ENCODE data around the gene RALGAPB.
"Not testable (repeated sequence)": the region's sequence is repeated elsewhere in the genome, so short reads cannot be mapped to it uniquely, and the experiment has no call there.

The RALGAPB gene

GRCh38 chr20:38589967-38590675 lies 117.5 kb downstream of the RALGAPB start:
- DNase-seq = no peak

DNA sequence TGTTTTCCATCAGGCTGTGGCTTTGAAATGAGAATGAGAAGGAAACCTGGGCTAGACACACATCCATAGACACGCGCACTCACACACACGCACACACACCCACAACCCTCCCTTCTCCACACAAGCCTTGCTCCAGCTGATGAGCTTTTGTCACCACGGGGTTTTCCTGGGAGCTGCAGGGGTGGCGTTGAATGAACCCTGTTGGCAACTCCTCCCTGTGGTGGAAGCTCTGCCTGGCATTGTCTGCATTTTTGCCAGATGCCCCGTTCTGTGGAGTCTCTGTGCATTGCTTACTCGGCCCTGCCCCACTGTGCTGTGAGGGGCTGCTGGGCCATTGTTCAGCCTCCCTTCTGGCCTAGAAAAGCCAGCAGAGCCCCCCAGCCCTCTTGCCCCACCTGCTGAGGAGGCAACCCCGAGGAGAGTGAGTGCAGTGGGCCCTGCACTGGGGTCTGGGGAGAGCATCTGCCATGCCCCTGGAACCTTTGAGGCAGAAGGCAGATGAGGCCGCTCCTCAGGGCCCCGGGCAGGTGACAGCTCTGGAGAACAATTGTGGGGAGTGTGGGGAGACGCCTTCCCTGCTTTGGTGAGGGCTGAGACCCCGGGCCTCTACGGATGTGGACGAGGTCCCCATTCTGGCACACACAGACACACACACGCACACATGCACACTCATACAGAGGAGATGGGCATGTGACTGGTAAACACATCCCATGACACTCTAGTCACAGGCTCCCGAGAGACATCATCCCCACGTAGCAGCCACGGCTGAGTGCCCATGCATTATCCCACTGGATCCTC lies 118.2 kb downstream of the RALGAPB start:
- DNase-seq = no peak

- no peak for DNase-seq
Measured at GRCh38 chr20:38591474-38592410, 119.1 kb downstream of the RALGAPB start.

DNA sequence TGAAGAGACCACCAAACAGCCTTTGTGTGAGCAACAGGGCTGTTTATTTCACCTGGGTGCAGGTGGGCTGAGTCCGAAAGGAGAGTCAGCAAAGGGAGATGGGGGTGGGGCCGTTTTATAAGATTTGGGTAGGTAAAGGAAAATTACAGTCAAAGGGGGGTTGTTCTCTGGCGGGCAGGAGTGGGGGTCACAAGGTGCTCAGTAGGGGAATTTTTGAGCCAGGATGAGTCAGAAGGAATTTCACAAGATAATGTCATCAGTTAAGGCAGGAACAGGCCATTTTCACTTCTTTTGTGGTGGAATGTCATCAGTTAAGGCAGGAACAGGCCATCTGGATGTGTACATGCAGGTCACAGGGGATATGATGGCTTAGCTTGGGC lies 119.8 kb downstream of the RALGAPB start:
- DNase-seq = not testable (repeated sequence)

DNA sequence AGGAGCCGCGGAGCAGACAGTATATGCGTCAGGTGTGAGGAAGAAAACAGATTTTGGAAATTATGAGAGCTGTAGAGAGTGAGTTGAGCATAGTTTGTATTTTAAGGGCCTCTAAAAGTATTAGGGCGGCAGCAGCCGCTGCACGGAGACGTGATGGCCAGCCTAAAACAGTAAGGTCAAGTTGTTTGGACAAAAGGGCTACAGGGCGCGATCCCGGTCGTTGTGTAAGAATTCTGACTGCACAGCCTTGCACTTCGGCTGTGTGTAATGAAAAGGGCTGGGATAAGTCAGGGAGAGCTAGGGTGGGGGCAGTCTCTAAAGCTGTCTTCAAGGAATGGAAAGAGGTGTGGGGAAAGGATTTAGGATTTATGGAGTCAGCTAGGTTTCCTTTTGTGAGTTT lies 121.6 kb downstream of the RALGAPB start:
- DNase-seq = not testable (repeated sequence)

DNA sequence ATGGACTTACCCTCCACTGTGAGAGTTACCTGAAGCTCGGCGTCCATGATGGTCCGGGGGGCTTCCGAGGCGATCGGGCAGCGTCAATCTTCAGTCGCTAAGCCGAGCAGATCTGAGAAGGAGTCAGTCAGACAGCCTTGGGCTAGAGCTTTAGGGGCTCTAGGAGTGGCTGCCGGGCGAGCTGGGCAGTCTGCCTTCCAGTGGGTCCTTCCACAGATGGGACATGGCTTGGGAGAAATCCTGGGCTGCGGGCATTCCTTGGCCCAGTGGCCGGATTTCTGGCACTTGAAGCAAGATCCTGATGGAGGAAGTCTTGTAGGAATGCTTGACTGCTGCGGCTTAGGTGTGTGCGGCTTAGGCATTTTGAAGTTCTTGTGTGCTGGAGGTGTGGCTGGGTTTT lies 123.2 kb downstream of the RALGAPB start:
- not testable (repeated sequence) for DNase-seq

DNA sequence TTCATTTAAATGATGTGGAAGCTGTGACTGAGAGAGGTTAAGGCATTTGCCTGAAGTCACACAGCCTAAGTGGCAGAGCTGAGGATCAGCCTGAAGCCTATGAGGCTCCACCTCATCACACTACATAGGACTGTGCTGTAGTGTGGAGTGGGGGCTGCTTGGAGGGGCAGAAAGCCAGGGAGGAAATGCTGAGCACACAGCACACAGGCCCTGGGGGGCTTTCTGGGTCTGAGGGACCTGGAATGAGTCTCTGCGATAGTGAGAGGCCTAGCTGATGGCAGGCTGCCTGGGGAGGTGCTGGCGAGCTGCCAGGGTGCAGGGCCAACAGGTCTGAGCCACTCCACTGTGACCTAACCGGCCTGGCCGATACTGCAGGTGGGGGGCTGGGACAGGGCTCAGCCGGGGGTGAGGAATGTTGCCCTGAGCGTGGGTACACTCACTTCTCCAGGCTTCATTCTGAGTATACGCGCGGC lies 126.8 kb downstream of the RALGAPB start:
- no peak for DNase-seq

DNA sequence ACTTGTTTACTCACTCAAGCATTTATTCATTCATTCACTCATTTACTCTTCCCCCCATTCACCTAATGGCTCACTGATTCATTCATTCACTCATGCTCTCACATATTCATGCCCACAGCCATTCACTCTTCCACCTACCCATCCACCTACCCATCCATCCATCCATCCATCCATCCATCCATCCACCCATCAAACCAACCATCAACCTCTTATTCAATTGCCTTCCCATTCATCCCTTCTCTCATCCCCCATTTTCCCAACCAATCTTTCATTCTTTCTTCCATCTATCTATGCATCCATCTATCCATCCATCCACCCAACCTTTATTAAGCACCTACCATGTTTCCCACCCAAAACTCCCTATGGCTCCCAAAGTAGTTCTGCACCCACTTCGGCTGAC lies 127.4 kb downstream of the RALGAPB start:
- DNase-seq = no peak

GRCh38 chr20:38601216-38602184 lies 128.9 kb downstream of the RALGAPB start, which contains the start of gene ARHGAP40:
ARHGAP40 (plus strand) TSS chr20:38601809.
- no peak for DNase-seq

GRCh38 chr20:38602185-38602581 lies 129.5 kb downstream of the RALGAPB start:
- no peak for DNase-seq

DNA sequence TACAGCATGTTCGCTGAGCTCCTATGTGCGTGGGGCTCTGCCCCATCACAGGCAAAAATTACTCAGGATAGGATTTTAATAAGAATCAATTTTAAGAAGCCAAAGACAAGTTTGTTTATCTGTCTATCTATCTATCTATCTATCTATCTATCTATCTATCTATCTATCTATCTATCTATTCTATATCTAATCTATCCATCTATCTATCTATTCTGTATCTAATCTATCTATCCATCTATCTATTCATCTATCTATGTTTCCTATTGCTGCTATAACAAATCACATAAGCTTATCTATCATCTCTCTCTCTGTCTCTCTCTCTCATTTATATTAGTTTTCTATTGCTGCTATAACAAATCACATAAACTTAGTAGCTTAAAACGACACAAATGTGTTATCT lies 130.6 kb downstream of the RALGAPB start:
- no peak for DNase-seq

- DNase-seq = no peak
Measured at GRCh38 chr20:38604873-38605303, 132.2 kb downstream of the RALGAPB start.

DNA sequence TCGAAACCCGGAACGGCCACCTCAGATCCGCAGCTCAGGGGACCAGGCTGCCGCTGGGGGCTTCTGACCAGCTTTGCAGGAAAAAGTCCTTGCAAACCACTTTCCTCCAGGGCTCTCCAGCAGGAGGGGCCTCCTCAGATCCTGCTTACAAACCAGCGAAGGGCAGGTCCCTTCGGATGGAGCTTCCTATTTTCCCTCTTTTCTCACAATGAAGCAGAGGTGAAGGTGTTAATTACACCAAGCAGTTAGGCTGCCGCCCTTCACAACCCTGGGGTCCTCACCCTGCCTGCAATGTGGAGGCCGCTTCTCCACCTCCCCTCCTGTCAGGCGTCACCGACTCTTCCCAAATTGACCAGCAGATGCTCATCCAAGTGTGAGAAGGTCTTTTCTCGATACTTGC lies 134.7 kb downstream of the RALGAPB start:
- DNase-seq = no peak

- DNase-seq = no peak
Measured at GRCh38 chr20:38608188-38608587, 135.5 kb downstream of the RALGAPB start.

GRCh38 chr20:38609815-38610214 lies 137.2 kb downstream of the RALGAPB start:
- no peak for DNase-seq

DNA sequence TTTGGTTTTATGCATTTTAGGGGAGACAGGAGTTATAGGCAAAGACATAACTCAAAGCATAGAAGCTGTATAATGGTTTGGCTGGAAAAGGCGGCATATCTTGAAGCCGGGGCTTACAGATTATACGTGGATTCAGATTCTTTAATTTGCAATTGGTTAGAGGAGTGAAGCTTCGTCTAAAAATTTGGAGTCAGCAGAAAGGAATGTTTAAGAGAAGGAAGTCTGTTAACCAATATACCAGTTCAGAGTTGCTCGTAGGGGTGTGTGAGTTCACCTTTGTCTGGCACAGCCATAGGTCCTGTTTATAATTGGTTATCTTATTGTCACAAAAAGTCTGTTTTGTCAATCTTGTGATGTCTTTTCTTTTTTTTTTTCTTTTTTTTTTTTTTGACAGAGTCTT lies 137.9 kb downstream of the RALGAPB start:
- DNase-seq = no peak

DNA sequence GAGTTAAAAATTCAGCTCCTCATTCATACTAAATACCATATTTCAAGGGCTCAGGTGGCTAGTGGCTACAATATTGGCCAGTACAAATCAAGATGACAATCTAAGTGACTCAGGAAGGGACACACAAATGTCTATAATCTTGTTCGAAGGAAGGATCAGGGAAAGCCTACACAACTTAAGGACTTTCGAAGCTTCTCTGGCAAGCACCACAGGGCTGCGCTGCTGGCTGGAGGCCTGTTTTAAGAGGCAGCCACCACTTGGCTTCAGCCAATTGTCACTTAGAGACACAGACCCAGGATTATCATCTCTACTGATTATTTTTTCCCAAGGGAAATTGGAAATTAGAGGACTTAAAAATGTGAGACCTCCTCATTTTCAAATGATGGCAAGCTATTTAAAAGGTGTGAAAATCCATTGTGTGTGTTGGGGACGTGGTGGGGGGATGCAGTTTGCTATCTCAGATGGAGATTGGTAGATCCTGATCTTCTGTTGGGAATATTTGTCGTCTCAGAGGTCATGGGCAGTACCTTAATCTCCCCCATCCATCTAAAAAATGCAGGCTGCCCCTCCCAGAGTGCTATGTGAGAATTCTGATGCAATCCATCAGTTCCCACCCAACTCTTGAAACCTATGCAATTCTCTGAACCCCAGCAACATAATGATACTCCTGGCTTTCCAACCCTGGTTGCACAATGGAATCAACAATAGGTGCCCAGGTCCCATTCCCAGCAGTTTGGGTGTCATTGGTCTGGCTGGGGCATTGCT lies 140.3 kb downstream of the RALGAPB start:
- DNase-seq = no peak

- no peak for DNase-seq
Measured at GRCh38 chr20:38615283-38615682, 142.6 kb downstream of the RALGAPB start.

DNA sequence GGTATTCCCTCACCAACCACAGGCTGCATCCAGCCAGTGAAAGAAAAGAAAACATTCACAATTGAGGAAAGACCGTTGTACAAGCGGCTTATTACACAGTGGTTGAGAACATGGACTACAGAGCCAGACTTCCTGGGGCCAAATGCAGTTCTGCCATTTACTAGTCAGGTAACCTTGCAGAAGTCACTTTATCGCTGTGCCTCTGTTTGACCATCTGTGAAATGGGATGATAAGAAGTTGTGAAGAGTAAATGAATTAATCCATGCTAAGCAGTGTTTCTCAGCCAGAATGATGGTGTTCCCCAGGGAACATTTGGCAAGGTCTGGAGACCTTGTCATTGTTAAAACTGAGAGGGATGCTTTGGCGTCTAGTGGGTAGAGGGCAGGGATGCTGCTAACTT lies 143.8 kb downstream of the RALGAPB start:
- no peak for DNase-seq

DNA sequence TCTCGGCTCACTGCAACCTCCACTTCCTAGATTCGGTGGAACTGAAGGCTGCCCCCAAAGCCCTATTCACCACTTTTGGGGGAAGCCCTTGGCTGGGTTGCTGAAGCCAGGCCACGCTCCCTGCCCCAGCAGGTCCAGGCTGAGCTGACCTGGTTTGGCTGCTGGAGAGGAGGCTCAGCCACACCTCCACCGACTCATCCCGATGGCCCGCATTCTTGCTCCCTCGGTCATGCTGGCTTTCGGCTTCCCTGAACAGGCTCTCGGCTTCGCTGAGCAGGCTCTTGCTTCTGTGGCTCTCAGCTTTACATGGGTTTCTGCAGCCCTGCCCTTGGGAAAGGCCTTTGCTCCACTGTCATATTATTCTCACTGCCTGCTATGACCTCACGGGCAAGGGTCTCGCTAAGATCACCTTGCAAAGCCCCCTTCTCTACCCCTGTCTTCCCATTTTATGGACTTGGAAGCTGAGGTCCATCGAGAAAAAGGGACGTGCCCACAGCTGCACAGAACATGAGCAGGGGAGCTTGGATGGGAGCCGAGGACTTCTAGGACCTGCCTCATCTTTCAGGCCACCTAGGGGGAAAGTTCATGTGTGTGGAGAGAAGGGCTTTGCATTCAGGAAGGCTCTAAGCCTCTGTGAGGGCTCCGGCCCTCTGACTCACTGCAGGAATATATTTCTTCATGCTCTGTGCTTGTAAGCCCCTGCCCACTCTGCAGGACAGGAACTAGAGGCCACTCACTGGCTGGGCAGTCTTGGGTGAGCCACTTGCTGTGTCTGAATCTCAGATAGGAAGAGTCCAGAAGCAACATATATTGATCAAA lies 144.6 kb downstream of the RALGAPB start:
- no peak for DNase-seq
